HG03060 (cell line): ENCODE data around the gene GNAS.

Source experiments
- ATAC-seq: cut with Tn5 transposase; IDR thresholded peaks from one replicate; pipeline ENCODE4 v1.9.1; 2021; ENCODE audit warnings: low read depth, moderate number of reproducible peaks; ENCODE audit not compliant: unreplicated experiment

Gene GNAS

DNA sequence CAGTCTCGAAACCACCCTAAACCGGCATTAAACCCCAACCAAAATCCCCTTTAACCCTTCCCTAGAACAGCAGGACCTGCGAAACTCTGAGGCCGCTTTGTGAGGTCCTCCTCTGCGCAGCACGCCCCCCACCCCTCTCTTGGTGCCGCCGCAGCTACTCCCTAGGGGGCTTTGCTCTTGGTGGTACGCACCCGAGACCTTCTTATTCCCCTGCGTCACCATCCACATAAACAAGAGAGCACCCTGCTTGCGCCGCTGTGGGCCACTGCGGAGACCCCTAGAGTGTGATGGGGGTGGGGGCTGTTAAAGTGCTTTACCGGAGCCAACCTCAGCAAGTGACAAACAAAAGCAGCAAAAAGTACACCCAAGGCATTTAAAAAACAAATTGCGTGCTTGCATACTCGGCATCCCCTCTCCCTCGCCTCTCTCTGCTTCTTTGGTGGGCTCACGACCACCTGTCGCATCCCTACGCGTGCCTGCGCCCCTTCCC, 502 bp upstream of the GNAS start:
- no peak for ATAC-seq

- ATAC-seq, result no peak
Observed at GRCh38 chr20:58853466-58853865, 950 bp downstream of the GNAS start.

- ATAC-seq, result no peak
Observed at GRCh38 chr20:58853976-58854637, 1.6 kb downstream of the GNAS start.

DNA sequence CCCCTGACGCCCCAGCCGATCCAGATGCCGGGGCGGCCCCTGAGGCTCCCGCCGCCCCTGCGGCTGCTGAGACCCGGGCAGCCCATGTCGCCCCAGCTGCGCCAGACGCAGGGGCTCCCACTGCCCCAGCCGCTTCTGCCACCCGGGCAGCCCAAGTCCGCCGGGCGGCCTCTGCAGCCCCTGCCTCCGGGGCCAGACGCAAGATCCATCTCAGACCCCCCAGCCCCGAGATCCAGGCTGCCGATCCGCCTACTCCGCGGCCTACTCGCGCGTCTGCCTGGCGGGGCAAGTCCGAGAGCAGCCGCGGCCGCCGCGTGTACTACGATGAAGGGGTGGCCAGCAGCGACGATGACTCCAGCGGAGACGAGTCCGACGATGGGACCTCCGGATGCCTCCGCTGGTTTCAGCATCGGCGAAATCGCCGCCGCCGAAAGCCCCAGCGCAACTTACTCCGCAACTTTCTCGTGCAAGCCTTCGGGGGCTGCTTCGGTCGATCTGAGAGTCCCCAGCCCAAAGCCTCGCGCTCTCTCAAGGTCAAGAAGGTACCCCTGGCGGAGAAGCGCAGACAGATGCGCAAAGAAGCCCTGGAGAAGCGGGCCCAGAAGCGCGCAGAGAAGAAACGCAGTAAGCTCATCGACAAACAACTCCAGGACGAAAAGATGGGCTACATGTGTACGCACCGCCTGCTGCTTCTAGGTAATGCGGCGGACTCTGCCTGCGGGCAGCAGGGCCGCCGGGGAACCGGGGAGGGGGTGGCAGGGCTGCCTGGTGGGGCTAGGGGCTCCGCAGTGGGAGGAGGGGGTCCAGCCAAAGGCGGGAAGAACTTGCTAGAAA, 2.3 kb downstream of the GNAS start:
- no peak for ATAC-seq

- no peak for ATAC-seq
Observed at GRCh38 chr20:58855506-58856389, 3.2 kb downstream of the GNAS start.

DNA sequence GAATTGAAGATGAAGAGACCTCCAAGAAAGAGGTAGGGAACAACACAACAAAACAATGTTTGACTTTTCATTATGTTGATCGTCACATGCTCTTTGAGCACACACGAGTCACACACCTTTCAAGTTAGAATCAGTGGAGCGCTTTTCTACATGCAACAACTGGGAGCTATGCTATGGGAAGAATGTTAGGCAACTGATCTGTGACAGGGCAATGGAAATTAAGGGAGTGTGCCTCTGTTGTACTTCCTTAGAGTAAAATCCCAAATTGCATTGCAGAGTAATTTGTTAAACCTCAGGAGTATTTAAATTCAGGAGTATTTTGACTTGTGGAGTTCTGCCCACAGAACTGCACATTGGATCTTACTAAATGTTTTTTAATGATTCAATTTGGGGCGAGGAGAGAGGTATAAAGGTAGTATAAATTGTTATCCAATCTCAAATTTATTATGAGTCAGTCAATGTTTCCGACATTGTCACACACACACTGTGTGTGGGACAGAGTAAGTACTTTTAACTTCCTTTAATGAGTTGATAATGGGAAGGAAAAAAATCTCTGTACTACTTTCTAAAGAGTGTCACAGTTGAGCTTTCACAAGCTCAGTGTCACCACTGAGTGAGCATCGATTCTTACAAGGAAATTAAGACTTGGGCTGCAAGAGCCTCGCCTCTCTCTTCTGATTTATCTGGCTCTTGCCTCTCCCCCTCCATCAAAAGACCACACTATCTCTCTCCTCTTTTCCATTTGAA, 10.7 kb downstream of the GNAS start:
- ATAC-seq, result no peak

DNA sequence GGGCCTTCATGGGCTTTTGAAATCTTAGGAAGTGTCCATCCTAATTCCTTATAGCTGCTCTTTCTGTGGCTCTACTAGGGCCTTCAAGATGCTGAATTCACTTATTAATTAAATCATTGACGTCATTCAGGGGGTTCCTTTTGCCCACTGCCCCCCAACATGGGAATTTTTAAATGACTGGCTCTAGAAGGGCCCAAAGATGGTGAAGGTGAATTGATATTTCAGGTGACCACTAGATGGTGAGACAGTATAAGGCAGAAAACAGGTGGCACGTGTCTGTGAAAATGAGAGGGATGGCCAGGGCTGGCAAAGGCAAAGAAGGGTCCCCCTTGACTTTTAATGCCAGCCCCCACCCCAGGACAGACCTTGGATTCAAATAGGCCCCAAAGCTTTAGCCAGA, 11.8 kb downstream of the GNAS start:
- ATAC-seq, result no peak

DNA sequence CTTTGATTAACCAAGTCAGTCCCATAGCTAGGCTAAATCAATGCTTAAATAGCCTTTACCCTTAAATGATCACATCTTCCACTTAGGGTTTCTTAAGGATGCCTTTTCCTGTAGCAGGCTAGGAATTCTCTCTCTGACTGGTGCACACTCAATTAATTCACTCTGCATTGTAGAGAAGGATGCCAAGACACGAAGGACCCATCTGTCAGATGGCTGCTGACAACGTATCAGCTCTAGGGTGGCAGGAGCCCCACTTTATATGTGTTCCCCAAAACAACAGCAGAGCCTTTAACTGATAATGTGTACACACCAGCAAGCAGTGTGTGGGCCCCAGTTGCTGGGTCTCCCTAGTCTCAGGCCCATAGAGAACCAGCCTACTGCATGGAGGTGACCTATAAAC, 13.3 kb downstream of the GNAS start:
- no peak for ATAC-seq

DNA sequence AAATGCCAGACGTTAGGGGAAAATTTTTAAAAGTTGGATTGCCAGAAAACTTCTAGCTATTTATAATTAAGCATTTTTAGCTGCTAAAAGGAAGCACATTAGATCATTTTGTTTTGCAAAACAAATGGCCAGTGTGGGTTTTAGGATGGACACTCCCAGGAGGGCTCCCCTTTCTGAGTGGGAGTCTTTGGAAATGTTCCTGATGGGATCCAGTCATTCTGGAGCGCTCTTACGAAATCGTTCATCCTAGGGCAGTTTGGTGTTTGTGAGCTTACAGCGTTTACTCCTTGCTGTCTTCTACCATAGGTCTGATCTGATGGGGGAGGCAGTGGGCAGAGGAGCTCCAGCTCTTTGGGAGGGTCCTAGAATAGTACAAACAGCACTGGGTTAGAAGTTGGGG, 14.7 kb downstream of the GNAS start:
- ATAC-seq, result no peak

DNA sequence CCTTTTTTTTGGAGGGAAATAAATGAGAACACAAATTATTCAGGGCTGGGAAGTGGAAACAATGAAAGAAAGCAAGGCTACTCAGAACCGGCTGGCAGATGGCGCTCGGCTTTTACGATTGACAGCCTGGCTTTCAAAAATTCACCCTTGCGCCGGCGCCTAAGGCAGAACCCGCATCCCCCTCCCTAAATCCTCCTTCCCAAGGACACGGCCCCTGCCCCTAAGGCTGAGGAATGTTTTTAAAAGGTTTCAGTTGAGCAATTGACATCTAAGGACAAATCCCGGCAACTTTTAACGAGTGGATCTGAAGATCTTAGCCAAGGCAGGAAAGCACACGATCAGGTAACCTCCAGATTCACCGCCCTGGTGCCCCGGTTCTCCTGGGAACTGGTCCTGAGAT, 16.3 kb downstream of the GNAS start:
- ATAC-seq, result no peak

- ATAC-seq, result no peak
Observed at GRCh38 chr20:58869662-58870227, 17.2 kb downstream of the GNAS start.

DNA sequence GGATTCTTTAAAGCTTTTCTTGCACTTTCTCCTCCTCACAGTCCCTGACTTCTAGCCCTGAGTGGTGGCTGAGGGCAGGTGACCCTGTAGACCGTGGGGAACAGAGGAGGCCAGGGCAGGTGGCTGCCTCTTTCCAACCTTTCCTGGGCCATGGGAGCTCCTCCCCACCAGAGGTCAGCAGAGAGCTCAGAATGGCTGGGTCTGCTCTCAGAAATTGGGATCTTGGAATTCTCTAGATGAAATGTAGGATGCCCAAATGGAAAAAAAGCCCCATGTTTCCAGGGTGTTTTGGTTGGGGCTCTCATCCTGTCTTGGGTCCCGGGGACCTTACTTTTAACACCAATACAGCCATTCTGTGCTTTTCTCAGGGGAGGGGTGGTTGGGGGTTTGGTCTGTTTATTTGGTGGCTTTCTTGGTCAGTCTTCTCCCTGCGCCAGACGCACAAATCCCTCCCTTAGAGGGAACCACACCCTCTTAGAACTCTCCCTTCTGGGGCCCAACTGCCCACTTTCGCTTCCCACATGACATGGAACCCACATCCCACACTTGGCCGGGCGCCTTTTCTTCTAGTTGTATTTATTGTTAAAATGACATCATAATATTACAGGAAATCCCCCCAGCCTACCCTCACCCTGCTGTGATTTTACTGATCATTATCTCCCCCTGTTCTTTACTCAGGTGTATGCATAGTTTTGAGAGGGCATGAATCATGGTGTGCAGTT, 17.9 kb downstream of the GNAS start:
- no peak for ATAC-seq

DNA sequence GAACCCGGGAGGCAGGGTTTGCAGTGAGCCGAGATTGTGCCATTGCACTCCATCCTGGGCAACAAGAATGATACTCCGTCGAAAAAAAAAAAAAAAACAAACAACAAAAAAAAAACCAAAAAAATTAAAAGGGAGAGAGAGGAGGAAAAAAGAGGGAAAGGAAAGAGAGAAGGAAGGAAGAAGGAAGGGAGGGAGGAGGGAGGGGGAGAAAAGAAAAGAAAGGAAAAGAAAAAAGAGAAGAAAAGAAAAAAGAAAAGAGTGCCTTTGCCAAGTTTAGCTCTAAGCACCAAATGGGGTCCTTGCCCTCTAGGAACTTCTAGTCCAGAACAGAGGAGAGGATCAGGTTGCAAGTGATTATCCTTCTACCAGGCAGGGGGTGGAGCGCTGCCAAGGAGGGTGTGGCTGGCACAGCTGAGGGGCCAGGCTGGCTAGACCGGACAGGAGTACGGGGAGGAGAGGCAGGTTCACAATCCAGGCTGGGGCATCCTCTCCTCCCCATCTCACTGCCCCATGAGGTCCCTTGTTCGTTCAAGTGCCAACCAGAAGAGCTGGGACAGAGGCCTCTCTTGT, 19.1 kb downstream of the GNAS start:
- ATAC-seq, result no peak

- ATAC-seq, result no peak
Observed at GRCh38 chr20:58874469-58874868, 22.0 kb downstream of the GNAS start.

GRCh38 chr20:58875111-58875510, 22.6 kb downstream of the GNAS start:
- no peak for ATAC-seq

DNA sequence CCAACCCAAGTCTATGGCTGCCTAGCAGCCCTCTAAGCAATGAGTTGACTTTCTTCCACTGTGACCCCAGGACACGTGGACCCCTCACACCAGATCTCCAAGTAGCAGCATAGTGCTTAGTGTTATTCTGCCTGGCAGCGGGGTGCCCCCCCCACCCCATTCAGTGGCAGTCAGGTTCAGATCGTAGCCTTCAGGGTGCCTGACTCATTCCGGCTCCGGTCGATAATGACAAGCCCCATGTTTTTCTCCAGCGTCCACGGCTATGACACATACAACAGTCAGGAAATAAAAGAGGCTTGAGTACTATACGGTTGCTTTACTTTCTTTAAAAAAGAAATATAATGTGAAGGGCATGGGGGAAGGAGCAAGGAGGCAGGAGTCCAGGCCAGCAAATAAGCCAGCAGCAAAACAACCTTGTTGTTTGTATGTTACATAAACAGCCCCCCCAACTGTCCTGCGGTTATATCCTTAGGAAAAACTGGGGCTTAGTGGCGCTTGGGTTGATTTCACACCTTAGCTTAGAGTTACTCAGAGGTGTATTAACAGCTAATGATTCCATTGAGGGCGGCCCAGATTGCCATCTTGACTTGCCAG, 23.1 kb downstream of the GNAS start:
- no peak for ATAC-seq

- ATAC-seq, result no peak
Observed at GRCh38 chr20:58876437-58876836, 23.9 kb downstream of the GNAS start.

DNA sequence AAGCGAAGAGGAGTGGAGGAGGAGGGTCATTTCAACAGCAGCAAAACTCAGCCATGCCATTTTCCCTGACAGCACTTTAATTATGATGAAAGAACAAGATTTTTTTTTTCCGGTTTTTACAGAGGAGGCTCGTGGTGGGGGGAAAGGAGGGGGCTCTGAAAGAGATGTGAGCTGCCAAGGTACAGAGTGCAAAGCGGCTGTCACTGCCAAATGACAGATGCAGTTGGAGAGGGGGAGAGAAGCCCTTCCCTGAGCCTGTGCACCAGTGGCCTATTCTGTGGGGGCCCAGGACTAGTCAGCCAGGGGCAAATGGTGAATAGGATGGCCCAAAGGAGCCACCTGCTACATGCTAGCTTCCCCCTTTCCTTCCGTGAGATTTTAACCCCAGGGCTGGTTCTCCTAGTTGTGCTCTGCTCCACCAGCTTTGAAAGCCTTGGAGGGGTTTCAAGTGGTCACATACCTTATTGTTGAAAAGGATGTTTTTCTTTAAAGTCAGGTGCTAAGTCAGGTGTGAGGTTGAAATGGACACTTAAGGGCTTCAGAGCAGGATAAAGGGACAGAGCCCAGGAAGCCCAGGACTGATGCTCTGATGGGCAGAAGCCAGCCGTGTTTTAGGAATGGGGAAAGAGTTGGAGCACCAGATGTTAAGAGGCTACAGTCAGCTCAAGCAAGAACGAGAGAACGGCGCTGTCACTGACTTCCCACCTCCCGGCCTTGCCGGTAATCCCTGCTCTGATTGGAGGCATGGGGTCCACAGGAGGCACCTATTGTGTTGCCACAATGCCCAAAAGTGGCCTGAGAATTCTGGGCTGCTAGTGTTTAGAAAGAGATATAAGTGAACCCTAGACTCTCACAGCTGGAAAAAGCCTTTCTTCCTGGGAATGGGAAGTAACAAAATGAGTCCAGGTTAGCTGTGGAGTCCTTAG, 24.8 kb downstream of the GNAS start:
- no peak for ATAC-seq
